GM18505 (cell line): Measurements from ENCODE around the gene PCBD1.

Source experiments
- ATAC-seq: cut with Tn5 transposase; IDR thresholded peaks from one replicate; pipeline ENCODE4 v1.9.1; 2021; ENCODE audit not compliant: unreplicated experiment
- POLR2A ChIP-seq: IDR thresholded peaks from 4 replicates; pipeline ENCODE4 v1.6.1; 2011; ENCODE audit warnings: borderline replicate concordance; ENCODE audit not compliant: insufficient read depth, insufficient read length; ENCODE audit errors: extremely low read depth

PCBD1 gene

GRCh38 chr10:70834021-70834420 is 54.3 kb downstream of the PCBD1 start:
- ATAC-seq = no peak
- TF ChIP-seq POLR2A = no peak

DNA sequence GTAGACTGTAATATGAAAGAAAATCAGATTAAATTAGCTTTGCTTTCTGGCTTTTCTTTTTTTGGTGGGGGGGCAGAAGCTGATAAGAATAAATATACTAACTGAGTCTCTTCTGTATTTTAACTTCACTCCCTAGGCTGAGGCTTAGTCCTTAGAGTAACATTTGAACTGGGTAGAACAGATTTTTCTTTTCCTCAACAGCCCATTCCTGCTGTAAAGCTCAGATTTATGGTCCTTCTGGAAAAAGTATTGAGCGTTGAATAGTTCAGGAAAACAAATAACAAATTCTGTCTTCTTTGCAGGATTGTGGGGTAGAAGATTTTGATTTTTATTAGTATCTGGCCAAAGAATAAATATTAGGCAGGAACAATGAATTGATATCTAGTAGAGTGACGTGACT is 54.8 kb downstream of the PCBD1 start:
- TF ChIP-seq POLR2A = no peak
- ATAC-seq = no peak
